GM21576 (cell line): ENCODE results near the gene EZH1.

Source experiments
- ATAC-seq: cut with Tn5 transposase; IDR thresholded peaks from one replicate; pipeline ENCODE4 v1.9.1; 2021; ENCODE audit warnings: mild to moderate bottlenecking, moderate library complexity; ENCODE audit not compliant: unreplicated experiment

The EZH1 gene

DNA sequence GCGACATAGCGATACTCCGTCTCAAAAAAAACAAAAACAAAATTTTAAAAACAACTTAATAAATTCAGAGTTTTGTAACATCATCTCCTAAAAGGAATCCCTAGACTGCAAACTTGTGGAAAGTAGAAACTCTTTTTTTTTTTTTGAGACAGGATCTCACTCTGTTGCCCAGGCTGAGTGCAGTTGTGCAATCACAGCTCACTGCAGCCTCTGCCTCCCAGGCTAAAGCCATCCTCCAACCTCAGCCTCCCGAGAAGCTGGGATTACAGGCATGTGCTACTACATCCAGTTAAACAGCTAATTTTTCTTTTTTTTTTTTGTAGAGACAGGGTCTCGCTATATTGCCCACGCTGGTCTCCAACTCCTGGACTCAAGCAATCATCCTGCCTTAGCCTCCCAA lies 19.7 kb downstream of the EZH1 start:
- no peak for ATAC-seq

DNA sequence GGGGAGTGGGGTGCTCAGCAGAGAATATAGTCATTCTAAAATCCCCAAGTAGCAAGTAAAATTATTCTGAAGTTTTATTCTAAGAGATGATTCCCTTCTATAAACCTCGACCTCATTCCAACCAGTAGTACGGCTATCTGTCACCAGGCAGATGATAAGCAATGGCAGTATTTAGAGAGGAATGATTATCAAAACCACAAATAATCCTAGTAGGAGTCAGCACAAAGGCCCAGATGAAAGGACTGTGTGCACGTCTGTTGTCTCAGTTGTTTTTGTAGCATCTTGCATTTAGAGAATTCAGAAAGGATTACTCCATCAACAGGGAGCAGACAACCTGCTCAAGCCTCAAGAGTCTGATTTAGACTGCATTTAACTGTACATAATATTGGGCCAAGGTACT lies 21.2 kb downstream of the EZH1 start:
- no peak for ATAC-seq

DNA sequence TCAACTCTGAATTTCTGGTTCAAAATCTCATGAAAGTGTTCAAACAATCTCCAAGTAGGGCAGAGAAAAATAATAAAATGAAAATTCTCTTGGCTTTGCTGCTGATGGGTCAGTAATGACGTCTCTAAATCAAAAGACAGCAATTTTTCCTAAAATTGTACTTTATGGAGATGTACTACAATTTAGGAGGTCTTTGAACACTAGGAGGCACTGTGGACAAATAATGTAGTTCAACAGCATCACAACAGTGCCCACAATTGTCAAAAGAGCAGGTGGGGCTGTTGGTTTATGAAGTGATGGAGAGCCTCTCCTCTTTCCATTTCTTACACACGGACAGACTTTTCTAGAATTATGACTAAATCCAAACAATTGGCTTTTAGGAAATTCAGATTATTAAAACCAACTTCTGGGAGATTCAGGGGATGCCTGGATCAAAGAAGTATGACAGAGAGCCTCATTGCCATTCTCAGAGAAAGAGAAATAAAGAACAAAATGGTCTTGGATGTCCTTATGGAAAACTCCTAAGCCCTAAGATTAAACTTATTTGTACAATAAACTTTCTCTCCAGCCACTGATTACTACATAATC lies 23.8 kb downstream of the EZH1 start:
- ATAC-seq: no peak

DNA sequence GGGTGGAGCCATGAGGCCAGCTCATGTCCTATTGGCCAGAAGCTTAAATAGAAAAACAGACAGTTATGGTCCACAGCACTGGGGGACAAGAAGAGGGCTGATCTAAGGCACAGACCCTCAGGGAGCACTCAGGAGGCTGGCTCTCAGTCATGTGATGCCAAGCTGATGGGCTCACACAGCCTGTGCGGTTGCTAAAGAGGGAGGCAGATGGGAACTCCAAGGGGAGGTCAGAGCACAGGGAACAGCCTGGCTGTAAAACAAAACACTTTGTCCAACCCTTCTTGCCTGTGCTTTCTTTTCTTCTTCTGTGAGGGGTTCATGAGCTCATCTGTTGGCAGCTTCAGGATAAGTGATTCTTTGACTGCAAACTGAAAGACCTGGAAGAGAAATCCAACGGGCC lies 35.3 kb downstream of the EZH1 start:
- no peak for ATAC-seq

DNA sequence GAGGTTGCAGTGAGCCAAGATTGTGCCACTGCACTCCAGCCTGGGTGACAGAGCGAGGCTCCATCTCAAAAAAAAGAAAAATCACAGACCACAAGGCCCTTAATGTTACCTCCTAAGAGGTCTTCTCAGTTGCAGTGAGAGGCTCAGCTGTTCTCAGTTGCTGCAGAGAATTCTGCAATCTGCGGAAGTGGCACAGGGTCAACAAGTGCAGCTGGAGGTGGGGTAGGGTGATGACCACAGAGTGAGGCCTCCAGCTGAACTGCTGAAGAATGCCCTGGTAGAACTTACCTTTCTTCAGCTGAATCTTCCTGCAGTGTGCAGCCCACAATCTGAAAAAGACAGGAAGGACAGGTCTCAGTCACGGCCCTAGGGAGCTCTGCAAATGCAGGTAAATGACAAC lies 36.3 kb downstream of the EZH1 start:
- ATAC-seq: no peak

DNA sequence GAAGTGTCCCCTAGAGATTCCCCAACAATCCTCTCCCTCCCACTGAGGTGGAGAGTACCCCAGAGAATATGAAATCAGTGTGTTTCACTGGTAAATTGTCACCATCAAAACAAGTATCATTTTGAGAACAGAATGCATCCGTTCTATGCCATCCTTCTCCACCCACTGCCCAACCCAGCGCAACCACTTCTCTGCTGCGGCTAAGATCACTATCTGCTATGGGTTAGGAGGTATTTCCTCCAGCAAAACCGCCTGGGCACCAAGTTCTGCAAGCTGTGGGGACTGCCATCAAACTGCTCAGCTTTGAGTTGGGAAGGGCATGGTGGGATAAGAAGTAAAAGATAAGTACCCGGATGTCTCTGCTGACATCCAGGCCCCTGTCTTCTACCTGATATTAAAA lies 38.1 kb downstream of the EZH1 start:
- no peak for ATAC-seq

DNA sequence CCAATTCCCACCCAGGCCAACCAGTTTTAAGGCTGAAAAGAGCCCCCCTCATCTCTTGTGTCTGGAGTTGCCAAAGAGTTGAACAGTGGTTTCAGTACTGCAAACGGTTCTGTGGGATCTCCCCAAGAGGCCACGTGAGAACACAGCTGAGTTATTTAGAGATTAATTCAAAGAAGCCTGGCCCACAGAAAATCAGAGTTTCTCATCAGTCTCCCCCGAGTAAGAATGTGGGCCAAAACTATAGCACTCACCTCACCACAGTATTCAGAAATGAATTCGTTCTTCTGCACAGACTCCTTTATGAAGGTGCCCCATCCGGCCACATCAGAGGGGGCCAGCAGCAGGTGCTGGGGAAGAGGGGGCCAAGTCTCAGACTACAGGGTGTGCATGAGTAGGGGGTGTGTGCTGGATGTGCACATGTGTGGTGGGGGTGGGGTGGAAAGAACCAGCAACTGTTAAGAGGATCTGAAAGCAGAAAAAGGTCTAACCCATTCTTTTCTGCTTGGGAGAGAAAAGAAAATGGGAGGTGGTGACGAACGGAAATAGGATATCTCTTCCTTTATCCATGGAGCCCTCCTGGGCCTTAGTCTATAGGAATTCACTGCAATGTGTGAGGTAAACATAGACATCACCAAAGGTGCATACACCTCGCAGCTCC lies 39.9 kb downstream of the EZH1 start:
- ATAC-seq: peak; percentile 68

DNA sequence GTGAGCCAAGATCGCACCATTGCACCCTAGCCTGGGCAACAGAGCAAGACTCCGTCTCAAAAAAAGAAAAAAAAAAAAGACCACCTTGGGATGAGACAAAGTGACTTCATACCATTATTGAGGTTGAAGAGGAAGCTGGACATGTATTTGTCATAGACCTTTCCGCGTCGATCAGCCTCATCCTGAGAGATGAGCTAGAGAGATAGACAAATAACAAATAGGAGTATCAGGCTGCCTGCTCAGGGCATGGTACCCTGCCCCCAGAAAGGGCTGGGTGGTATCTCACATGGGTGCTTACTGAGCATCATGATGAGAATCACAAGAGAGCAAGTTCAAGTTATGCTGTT lies 40.4 kb downstream of the EZH1 start:
- ATAC-seq: no peak

DNA sequence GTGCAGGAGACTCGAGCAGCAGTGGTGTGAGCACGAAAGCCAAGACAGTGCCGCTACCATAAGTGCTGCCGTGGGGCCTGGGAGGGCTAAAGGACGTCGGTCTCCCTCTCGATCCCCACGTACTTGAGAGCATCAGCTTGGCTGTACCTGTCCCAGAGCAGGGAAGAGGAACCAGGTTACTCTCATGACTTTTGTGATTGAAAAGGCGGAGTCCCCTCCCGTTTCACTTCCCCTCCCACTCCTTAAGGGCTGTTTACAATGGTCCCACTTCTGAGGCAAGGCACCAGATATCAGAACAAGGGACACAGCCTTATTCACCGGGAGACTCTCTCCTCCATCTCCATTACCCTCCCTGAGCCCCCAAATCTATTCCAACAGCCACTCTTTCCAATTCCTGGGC lies 42.4 kb downstream of the EZH1 start:
- no peak for ATAC-seq

DNA sequence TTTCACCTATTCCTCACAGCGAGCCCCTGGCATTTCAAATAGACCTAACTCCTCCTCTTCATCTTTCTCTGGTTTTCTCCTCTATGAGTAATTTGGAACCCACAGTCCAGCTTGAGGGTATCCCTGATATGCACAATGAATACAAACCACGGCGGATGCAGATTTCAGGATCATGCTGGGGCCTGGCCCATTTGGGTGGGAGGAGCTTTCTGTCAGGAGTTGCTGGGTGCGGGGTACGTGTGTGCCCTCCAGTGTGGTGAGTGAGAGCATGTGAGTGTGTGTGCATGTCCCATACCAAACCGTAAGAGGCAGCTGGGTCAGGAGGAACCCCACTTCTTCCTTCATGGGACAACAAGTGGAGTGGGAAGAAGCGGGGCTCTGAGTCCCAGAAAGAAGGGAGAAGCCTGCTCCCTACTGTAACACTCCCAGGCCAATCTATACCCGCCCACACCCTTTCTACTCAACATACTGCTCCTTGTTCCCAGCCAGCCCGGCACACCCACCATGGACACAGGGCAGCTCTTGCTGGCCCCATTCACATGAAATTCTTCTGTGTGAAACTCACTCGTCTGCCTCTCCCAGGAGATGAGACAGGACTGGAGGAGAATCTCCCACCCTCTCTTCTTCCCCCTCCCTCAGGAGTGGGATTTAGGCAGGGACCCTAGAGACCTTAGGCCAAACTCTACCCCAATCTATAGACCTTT lies 44.1 kb downstream of the EZH1 start:
- no peak for ATAC-seq

DNA sequence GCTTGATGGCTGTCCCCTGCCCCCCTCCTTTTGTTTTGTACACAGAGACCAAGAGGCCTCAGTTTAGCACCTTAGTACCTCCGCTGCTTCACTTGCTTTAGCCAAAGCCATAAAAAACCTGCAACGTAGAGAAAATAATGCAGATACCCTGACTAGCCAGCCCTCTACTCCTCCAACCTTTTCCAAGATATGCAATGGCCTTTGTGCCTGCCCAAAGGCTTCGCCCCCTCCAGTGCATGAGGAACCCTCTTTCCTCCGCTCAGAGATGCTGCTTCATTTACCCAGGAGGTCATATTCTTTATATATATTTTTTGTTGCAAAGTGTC lies 45.5 kb downstream of the EZH1 start:
- ATAC-seq: no peak

DNA sequence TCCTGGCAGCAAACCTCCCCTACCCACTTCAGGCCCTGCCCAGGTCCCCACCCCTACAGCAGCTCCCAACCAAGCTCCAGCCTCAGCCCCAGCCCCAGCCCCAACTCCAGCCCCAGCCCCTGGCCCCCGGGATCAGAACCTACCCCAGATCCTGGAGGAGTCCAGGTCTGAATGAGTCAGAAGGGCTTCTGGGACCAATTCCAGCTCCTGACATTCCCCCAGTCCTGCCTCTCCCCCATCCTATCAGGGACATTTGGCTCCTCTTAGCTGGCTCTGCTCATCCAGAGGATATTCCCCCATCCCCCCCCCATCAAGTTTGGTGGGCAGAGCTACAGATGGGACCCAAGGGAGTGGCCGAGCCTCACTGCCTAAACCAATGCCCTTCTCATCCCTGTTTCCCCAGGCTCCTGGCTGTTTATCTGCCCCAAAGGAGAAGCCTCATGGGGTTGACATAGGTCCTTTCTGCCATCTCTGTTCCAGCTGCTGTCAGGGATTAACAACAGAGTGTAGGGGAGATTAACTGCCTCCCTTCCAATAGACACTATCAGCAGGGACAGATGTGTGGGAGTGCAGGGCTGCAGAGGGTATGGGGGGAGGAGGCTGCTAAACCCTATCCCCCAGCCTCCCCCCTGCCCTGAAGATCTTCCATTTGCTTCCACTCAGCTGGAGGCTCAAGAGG lies 46.0 kb downstream of the EZH1 start:
- no peak for ATAC-seq

DNA sequence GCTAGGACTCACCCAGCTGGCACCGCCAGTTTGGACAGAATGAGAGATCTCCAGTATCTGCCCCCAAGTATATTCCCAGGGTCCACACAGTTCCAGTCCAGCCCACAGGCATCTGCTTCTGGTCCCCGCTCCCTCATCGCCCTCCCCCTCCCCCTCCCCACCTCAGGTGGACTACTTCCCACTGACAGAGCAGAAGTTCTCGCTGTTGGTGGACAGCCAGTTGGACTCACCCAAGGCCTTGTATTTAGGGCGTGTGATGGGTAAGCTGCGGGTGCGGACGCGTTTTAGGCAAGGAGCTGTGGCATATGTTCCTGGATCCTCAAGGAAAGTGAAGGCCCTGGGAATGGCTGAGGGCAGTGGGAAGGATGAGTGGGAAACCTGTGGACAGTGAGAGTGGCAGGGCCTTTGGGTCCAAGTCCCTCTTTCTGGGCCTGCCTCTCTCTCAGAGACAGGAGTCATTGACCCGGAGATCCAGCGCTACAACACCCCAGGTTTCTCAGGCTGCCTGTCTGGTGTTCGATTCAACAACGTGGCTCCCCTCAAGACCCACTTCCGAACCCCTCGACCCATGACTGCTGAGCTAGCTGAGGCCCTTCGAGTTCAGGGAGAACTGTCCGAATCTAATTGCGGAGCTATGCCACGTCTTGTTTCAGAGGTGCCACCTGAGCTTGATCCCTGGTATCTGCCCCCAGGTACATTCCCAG lies 47.6 kb downstream of the EZH1 start:
- ATAC-seq: no peak

DNA sequence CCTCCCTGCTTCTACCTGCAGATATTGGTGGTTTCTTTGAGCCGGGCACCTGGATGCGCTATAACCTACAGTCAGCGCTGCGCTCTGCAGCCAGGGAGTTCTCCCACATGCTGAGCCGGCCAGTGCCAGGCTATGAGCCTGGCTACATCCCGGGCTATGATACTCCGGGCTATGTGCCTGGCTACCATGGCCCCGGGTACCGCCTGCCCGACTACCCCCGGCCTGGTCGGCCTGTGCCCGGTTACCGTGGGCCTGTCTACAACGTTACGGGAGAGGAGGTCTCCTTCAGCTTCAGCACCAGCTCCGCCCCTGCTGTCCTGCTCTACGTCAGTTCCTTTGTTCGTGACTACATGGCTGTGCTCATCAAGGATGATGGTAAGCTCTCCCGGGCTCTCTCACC lies 49.3 kb downstream of the EZH1 start:
- ATAC-seq: no peak

DNA sequence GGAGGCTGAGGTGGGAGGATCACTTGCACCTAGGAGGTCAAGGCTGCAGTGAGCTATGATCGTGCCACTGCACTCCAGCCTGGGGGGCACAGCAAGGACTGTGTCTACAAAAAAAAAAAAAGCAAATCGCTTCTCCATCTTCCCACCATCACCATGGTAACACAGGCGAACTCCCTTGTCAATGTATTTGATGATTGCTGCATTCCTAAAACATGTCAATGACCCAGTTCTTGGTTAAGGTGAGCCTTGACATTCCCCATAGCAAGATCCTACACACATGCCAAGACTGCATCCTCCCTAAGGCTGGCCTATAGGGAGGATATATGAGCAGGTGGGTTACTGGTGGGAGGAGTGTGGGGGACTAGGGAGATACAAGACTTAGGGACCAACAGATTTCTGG lies 50.3 kb downstream of the EZH1 start:
- no peak for ATAC-seq

DNA sequence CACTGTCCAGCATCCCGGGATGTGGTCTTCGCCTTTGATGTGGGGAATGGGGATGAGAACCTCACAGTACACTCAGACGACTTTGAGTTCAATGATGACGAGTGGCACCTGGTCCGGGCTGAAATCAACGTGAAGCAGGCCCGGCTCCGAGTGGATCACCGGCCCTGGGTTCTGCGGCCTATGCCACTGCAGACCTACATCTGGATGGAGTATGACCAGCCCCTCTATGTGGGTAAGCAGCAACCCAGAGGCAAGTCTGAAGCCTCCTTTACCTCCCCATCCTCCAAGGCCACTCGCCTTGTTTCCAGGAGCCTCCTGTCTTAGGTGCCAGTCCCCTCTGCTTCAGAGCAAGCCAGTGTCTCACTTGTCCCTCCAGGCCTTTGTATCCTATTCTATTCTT lies 52.4 kb downstream of the EZH1 start:
- ATAC-seq: no peak

DNA sequence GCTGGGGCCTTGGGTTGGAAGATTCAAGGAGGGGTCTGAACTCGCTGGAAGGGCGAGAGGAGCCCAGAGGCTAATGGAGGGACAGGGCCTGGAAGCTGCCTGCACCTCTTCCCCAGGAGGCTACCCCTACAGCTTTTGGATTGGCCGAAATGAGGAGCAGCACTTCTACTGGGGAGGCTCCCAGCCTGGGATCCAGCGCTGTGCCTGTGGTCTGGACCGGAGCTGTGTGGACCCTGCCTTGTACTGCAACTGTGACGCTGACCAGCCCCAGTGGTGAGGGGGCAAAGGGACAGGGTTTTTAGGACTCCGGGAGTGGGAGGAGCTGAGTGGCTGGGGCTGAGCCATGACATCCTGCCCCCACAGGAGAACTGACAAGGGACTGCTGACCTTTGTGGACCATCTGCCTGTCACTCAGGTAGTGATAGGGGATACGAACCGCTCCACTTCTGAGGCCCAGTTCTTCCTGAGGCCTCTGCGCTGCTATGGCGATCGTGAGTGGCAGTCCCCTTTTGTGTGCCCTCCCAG lies 53.8 kb downstream of the EZH1 start:
- ATAC-seq: no peak

DNA sequence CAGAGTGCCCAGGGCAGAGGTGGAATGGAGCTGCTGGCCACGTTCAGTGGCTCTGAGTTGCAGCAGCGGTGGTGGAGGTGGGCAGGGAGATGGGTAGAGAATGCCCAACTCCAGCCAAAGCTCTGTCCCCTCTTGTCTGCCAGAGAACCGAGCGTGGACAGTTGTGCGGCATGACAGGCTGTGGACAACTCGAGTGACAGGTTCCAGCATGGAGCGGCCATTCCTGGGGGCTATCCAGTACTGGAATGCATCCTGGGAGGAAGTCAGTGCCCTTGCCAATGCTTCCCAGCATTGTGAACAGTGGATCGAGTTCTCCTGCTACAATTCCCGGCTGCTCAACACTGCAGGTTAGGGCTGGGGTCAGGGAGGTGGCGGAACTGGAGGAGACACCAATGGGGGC lies 54.2 kb downstream of the EZH1 start:
- ATAC-seq: no peak

DNA sequence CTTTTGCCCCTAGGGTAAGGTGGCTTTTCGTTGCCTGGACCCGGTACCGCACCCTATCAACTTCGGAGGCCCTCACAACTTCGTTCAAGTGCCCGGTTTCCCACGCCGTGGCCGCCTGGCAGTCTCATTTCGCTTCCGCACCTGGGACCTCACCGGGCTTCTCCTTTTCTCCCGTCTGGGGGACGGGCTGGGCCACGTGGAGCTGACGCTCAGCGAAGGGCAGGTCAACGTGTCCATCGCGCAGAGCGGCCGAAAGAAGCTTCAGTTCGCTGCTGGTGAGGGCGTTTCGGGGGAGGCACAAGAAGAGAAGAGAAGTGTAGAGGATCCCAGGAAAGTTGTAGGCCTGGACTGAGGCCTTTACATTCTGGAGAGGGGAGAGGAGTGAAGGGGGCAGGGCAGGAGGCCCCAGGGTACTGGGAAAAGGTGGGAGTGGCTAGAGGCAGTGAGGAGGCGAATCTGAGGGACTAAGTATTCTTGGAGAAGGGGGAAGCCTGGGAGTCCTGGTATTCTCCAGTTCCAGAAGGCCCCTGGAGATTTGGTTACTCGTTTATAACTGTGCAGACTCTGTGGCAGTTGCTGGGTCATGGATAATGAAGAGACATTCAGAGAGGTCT lies 57.0 kb downstream of the EZH1 start:
- ATAC-seq: no peak

DNA sequence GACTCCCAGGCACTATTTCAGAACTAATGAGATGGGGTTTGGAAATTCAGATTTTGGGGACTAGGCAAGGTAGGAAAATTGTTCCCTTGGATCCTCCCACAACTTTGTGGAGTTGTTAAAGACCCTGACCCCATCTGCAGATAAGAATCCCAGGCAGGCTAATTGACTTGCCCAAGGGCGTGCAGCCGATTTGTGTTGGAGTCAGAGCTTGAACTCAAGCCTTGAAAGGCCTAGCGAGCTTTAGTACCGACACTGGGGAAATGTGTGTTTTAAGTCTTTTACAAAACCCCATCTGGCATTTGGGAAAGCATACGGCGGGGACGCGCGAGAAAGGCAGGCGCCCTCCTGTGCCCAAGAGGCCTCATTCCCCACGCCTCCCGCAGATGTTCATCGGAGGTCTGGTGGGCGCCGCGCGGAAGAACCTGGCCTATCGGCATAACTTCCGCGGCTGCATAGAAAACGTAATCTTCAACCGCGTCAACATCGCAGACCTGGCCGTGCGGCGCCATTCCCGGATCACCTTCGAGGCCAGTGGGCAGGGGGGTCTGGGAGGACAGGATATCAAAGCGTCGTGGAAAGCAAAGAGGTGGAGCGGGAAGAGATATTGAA lies 58.2 kb downstream of the EZH1 start:
- ATAC-seq: no peak

DNA sequence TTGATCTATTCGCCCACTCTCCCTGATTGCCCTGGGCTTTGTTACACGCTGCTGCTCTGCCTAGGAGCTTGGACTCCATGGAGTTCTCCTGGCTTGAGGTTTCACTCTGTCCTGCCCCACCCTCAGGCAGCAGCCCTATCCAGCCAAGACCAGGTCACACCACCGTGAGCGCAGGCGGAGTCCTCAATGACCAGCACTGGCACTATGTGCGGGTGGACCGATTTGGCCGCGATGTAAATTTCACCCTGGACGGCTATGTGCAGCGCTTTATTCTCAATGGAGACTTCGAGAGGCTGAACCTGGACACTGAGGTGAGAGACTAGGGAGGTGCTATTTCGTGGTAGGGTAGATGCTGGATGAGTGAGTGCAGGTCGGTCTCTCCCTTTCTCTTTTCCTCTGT lies 59.0 kb downstream of the EZH1 start:
- ATAC-seq: no peak
